Common myeloid progenitor, CD34-positive (primary cell): ENCODE measurements around the gene MEIS1.

Experiments
- CTCF ChIA-PET: fragments of 350-600 bp; sonication (Branson Sonifier 250); formaldehyde crosslinking; loops from one replicate; lab custom pipeline; 2021; ENCODE audit warnings: antibody characterized with exemption; lab: Charles Lee
- POLR2A ChIA-PET: fragments of 350-600 bp; sonication (Branson Sonifier 250); formaldehyde crosslinking; loops from one replicate; lab custom pipeline; 2021; ENCODE audit warnings: antibody characterized with exemption; lab: Charles Lee
- DNase-seq, 3 donors: peaks; one replicate each; pipeline versions ENCODE4 v3.0.0 to v3.0.0-alpha.2; 2013
- H3K27ac ChIP-seq, 2 experiments: 1 replicate in 1 of 2; 2 replicates in 1 of 2; pipeline ENCODE4 v1.7.0; 2013; ENCODE audit warnings: inconsistent platforms in 2 of 2, low read length in 2 of 2, mild to moderate bottlenecking in 2 of 2, low read depth in 1 of 2, moderate library complexity in 1 of 2; ENCODE audit not compliant: severe bottlenecking in 2 of 2, insufficient read depth in 1 of 2, poor library complexity in 1 of 2
- H3K27me3 ChIP-seq, 5 experiments: replicated peaks in 2 of 5; 1 replicate in 3 of 5; 2 replicates in 2 of 5; pipeline versions ENCODE4 v1.6.1 to v1.7.0; 2013; ENCODE audit warnings: low read length in 4 of 5, mild to moderate bottlenecking in 2 of 5, moderate library complexity in 2 of 5, inconsistent platforms in 1 of 5; ENCODE audit not compliant: insufficient read depth in 5 of 5, control insufficient read depth in 4 of 5
- H3K36me3 ChIP-seq, 4 experiments: 1 replicate in 2 of 4; 2 replicates in 2 of 4; pipeline versions ENCODE4 v1.6.1 to v1.7.0; 2013; ENCODE audit warnings: low read length in 3 of 4, control low read depth in 1 of 4, mild to moderate bottlenecking in 1 of 4; ENCODE audit not compliant: control insufficient read depth in 4 of 4, insufficient read depth in 4 of 4
- H3K4me1 ChIP-seq, 4 experiments: 1 replicate in 3 of 4; 2 replicates in 1 of 4; pipeline versions ENCODE4 v1.6.1 to v1.7.1; 2013; ENCODE audit warnings: low read length in 3 of 4, mild to moderate bottlenecking in 3 of 4, control low read depth in 1 of 4, inconsistent platforms in 1 of 4, moderate library complexity in 1 of 4; ENCODE audit not compliant: control insufficient read depth in 4 of 4, insufficient read depth in 4 of 4; ENCODE audit errors: control extremely low read depth in 1 of 4
- H3K4me3 ChIP-seq, 7 experiments: 1 replicate in 4 of 7; 2 replicates in 3 of 7; pipeline versions ENCODE4 v1.5.1 to v1.7.0; 2013; ENCODE audit warnings: mild to moderate bottlenecking in 7 of 7, low read length in 6 of 7, moderate library complexity in 6 of 7, inconsistent platforms in 2 of 7, low read depth in 2 of 7, control low read depth in 1 of 7; ENCODE audit not compliant: insufficient read depth in 4 of 7, control insufficient read depth in 1 of 7; ENCODE audit errors: extremely low read depth in 1 of 7
- H3K9me3 ChIP-seq, 5 experiments: 1 replicate in 4 of 5; 2 replicates in 1 of 5; pipeline versions ENCODE4 v1.6.1 to v1.7.1; 2013; ENCODE audit warnings: low read length in 4 of 5, mild to moderate bottlenecking in 2 of 5, inconsistent platforms in 1 of 5, low read depth in 1 of 5, moderate library complexity in 1 of 5; ENCODE audit not compliant: control insufficient read depth in 4 of 5, insufficient read depth in 2 of 5; ENCODE audit errors: control extremely low read depth in 1 of 5
- WGBS: methylation state at CpG from one replicate; pipeline ENCODE4 v1.1.5; 2013; ENCODE audit not compliant: insufficient coverage; 5-methylcytosine and 5-hydroxymethylcytosine counted together

Gene MEIS1

DNA sequence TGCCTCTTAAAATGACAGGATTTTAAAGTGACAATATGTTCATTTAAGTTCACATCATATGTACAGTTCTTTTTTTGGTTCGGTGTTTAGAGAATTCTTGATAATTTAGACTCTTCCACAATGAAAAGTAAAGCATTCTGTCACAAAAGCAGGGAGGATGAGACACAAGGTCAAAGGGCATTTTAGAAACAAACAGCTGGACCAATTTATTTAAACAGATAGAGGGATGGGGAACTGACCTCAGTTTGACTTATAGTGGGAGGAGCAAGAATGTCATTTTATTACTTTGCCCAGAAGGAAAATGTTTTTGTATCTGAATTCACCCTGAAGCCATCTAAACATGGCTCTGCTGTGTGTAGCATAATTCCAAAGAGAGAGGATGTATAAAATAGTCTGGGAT lies 128.5 kb downstream of the MEIS1 start:
- no CpG with 5 or more reads among the region's 1 CpG for WGBS
- DNase-seq, result no peak
- peaks cover 0 to 23% (median 12%) of the 10 kb centered on the region in 4 experiments for H3K36me3 ChIP-seq
- ChIA-PET CTCF (interaction anchor here (0.7 to 1.1 kb wide), 3 partner anchors 10 to 130 kb away, joined by 3 read pairs; no protein-coding TSS in a partner anchor), POLR2A (no interaction called here)
- H3K27ac ChIP-seq, result no peak overlapping the region
- H3K9me3 ChIP-seq, result no peaks in the 10 kb centered on the region
- peaks cover 17 to 46% (median 23%) of the 10 kb centered on the region in 4 experiments for H3K4me1 ChIP-seq
- H3K27me3 ChIP-seq, result no peaks in the 10 kb centered on the region
- no peak overlapping the region for H3K4me3 ChIP-seq

DNA sequence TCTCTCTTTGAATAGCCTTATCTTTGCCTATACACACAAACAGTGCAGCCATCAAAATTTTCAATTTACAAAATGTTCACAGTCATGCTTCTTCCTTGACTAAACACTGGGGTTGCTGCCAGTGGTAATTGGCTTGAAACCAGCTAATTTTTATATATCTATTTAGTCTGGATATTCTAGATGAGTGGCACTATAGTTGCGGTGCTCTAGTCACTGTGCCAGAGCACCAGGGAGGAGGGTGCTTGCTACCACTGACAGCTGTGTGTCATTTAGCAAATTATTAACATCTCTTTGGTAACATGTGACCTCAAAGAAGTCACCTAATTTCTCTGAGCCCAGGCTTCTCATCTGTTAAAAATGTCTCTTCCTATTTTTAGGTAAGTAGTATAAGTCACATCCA lies 130.4 kb downstream of the MEIS1 start:
- Histone ChIP-seq H3K4me3 (no peak overlapping the region), H3K36me3 (peaks cover 0 to 23% (median 13%) of the 10 kb centered on the region in 4 experiments), H3K9me3 (no peaks in the 10 kb centered on the region), H3K27me3 (no peaks in the 10 kb centered on the region), H3K27ac (no peak overlapping the region), H3K4me1 (peaks cover 32 to 63% (median 36%) of the 10 kb centered on the region in 4 experiments)
- CTCF ChIA-PET, result no interaction called here
- no peak for DNase-seq
- WGBS, result 100% methylated on average over 1 of the region's 1 CpG
- POLR2A ChIA-PET, result no interaction called here

DNA sequence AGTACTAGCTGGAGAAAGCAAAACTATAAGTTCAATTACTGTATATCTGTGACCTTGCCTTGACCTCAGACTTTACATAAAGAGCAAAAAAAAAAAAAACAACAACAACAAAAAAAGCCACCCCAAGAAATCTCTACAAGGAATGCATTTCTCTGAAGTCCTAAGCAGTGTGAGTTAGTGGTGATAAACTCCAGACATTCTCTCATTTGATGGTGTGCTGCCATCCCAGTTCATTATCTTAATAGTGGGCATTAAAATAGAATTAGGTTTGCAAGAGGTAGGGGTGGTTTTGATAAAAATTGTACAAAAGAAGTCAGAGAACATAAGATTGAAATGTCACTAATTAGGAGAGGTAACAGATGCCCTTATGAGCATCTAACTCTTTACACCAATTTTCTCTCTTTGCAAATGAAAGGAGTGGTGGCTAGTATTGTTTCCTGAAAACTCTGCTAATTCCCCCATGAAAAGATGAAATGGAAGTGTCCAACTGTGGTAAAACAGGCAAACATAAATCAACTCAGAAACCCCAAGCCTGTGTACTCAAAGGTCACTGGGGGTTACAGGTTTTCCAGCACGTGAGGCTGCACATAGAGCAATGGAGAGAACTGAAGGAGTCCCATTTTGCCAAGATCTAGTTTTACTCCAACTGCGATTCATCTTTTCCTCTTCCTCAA lies 131.9 kb downstream of the MEIS1 start:
- POLR2A ChIA-PET, result no interaction called here
- CTCF ChIA-PET, result interaction anchor here (15.0 kb wide), 1 partner anchor 130 kb away, joined by 185 read pairs; the partner anchor contains the start of gene MEIS1
- WGBS, result 60% methylated on average over 2 of the region's 2 CpGs
- DNase-seq, result no peak
- Histone ChIP-seq H3K9me3 (no peaks in the 10 kb centered on the region), H3K27ac (peak overlapping the region; percentile 29 to 30), H3K36me3 (peaks cover 5 to 31% (median 18%) of the 10 kb centered on the region in 4 experiments), H3K27me3 (no peaks in the 10 kb centered on the region), H3K4me3 (no peak overlapping the region), H3K4me1 (peaks cover 27 to 66% (median 35%) of the 10 kb centered on the region in 4 experiments)

DNA sequence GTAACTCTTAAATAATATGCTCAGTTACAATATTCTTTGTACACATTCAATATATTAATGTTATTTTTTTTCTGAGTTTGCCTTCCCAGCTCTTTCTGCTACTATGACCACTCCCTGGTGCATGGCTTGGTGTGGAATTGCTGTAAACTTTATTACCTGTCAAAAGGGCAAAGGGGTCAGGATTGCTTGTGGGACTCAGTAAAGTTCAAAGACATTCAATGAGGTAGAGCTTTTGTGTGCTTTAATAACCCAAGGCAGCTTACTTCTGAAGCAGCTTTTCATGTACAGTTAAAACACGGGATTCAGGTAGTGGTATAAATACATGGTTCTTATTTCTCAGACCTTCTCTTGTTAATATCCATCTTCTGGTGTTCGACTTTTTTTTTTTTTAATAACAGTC lies 132.8 kb downstream of the MEIS1 start:
- Histone ChIP-seq H3K9me3 (no peaks in the 10 kb centered on the region), H3K4me3 (no peak overlapping the region), H3K27me3 (no peaks in the 10 kb centered on the region), H3K4me1 (peaks cover 19 to 64% (median 36%) of the 10 kb centered on the region in 4 experiments), H3K27ac (peak overlapping the region in 1 of 2 experiments; percentile 29), H3K36me3 (peaks cover 5 to 35% (median 20%) of the 10 kb centered on the region in 4 experiments)
- ChIA-PET POLR2A (no interaction called here), CTCF (interaction anchor here (0.8 to 15.0 kb wide), 3 partner anchors 8 to 131 kb away, joined by 3 to 185 read pairs (median 4); partner anchors contain the start of gene MEIS1)
- 100% methylated on average over 1 of the region's 2 CpGs for whole genome bisulfite sequencing
- no peak for DNase-seq

DNA sequence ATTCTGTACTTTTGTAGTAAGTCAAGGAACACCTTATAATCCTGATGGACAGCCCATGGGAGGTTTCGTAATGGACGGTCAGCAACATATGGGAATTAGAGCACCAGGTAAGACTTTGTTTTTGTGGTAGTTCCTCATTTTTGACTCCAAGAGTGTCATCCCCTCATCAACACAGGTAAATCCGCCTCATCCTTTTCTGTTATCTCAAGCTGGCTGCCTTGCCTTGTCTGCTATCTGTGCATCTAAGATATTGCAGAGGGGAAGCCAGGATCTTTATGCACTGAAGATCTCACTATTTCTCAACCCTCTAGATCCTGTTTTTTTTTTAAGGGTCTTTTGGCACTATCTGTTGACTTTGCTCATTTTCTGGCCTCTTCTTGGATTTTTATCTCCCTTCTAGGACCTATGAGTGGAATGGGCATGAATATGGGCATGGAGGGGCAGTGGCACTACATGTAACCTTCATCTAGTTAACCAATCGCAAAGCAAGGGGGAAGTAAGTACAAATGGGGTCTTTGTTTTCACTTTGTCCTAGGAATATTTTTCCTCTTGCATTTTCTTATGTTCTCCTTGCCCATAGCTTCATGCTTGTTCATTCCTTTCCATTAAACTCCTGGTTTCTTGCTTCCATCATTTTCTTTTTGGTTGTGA lies 133.8 kb downstream of the MEIS1 start:
- H3K4me3 ChIP-seq, result peak overlapping the region in 3 of 7 experiments; percentile 11 to 51 (median 49)
- H3K27me3 ChIP-seq, result no peaks in the 10 kb centered on the region
- CTCF ChIA-PET, result interaction anchor here (1.0 to 15.0 kb wide), 8 partner anchors 11 to 132 kb away, joined by 3 to 185 read pairs (median 4); partner anchors contain the start of gene MEIS1
- no peaks in the 10 kb centered on the region for H3K9me3 ChIP-seq
- WGBS, result 82% methylated on average over 1 of the region's 4 CpGs
- peaks cover 5 to 35% (median 20%) of the 10 kb centered on the region in 4 experiments for H3K36me3 ChIP-seq
- peak overlapping the region; percentile 74 to 84 for H3K27ac ChIP-seq
- DNase-seq, result no peak
- POLR2A ChIA-PET, result interaction anchor here (0.9 to 1.4 kb wide), 4 partner anchors 12 to 133 kb away, joined by 3 to 5 read pairs (median 4); partner anchors contain the start of gene MEIS1
- H3K4me1 ChIP-seq, result peaks cover 19 to 69% (median 41%) of the 10 kb centered on the region in 4 experiments

DNA sequence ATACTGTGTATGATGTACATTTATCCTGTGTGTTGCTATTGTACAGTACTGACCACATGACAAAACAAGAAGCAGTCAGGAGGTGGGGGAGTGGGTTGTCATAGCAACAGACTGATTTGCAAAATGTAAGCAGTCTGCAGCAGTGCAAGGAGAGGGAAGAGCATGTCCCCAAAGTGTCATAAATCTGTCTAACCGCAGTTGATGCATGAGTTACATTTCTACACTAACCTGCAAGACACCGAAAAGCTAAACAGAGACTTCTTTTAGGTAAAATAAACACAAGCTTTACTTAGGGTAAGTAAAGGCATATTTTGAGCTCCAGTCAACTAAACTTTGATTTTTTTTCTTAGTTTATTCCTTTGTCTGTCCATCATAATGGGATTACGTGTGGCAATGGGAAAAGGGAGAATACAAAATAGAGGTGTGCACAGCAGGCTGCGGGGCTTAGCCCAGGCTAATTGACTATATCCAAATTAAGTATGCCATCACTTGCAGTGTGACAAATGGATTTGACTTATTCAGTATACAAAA lies 134.5 kb downstream of the MEIS1 start:
- peak overlapping the region in 2 of 7 experiments; percentile 11 to 49 for H3K4me3 ChIP-seq
- ChIA-PET CTCF (interaction anchor here (1.0 to 15.0 kb wide), 10 partner anchors 11 to 141 kb away, joined by 3 to 185 read pairs (median 4); partner anchors contain the start of gene MEIS1), POLR2A (interaction anchor here (0.7 to 1.4 kb wide), 5 partner anchors 13 to 134 kb away, joined by 3 to 5 read pairs (median 3); partner anchors contain the start of gene MEIS1)
- H3K27me3 ChIP-seq, result no peaks in the 10 kb centered on the region
- no peaks in the 10 kb centered on the region for H3K9me3 ChIP-seq
- peaks cover 19 to 70% (median 46%) of the 10 kb centered on the region in 4 experiments for H3K4me1 ChIP-seq
- DNase-seq, result peak; percentile 92 to 99 (median 98)
- H3K27ac ChIP-seq, result peak overlapping the region; percentile 74 to 84
- 8% methylated on average over 2 of the region's 4 CpGs for WGBS
- peaks cover 5 to 34% (median 20%) of the 10 kb centered on the region in 4 experiments for H3K36me3 ChIP-seq
